A673 (cell line): Measurements from ENCODE around the gene SPIRE1.

ENCODE experiments used
- EZH2 ChIP-seq: fragments of 200-600 bp; sonication (generic); IDR thresholded peaks from 2 replicates; pipeline ENCODE4 v1.6.1; 2017; ENCODE audit warnings: borderline replicate concordance, low read depth, mild to moderate bottlenecking, mixed read lengths, antibody characterized with exemption, low read length; ENCODE audit not compliant: poor library complexity, severe bottlenecking
- TF ChIP-seq, protein P1 (sequence below): fragments of 300-800, 200-600 bp; sonication (generic); conservative IDR thresholded peaks from 2 replicates; pipeline ENCODE4 v1.5.1; 2017; ENCODE audit warnings: low read depth, mild to moderate bottlenecking, antibody characterized with exemption, low read length, moderate library complexity, mixed read lengths

GRCh38 chr18:12461326-12461725 lies 196.6 kb downstream of the SPIRE1 start:
- TF ChIP-seq EZH2, result no peak
- TF ChIP-seq, protein P1, sequence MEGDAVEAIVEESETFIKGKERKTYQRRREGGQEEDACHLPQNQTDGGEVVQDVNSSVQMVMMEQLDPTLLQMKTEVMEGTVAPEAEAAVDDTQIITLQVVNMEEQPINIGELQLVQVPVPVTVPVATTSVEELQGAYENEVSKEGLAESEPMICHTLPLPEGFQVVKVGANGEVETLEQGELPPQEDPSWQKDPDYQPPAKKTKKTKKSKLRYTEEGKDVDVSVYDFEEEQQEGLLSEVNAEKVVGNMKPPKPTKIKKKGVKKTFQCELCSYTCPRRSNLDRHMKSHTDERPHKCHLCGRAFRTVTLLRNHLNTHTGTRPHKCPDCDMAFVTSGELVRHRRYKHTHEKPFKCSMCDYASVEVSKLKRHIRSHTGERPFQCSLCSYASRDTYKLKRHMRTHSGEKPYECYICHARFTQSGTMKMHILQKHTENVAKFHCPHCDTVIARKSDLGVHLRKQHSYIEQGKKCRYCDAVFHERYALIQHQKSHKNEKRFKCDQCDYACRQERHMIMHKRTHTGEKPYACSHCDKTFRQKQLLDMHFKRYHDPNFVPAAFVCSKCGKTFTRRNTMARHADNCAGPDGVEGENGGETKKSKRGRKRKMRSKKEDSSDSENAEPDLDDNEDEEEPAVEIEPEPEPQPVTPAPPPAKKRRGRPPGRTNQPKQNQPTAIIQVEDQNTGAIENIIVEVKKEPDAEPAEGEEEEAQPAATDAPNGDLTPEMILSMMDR, result no peak
